HG03175 (cell line): ENCODE data around the gene PDCD6IP.
"Not testable (repeated sequence)": the region's sequence is repeated elsewhere in the genome, so short reads cannot be mapped to it uniquely, and the experiment has no call there.

Source experiments
- ATAC-seq: cut with Tn5 transposase; IDR thresholded peaks from one replicate; pipeline ENCODE4 v1.9.1; 2021; ENCODE audit warnings: mild to moderate bottlenecking, moderate library complexity; ENCODE audit not compliant: unreplicated experiment

PDCD6IP gene

DNA sequence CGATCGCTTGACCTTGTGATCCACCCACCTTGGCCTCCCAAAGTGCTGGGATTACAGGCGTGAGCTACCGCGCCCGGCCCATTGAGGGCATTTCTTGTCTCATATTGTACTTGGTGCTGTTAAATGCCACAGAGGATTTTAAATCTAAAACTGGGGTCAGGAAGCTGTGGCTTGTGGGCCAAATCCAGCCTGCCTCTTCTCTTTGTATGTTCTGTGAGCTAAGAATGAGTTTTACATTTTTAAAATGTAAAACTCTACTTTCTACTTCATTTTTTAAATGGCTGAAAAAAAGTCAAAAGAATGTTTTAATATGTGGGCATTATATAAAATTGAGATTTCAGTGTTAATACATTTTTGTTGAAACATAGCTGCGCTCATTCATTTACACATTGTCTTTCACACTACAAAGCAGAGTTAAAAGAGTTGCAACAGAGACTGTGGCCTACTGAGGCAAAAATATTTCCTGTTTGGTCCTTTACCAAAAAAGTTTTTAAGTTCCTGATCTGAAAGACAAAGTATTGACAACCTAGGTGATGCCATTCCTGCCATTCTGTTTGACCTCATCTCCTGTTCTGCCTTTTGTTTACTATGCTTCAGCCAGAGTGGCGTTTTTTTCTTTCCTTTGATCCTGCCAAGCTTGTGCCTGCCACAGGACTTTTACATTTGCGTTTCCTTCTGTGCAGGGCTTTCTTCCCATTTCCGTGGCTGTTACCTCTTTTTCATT is 50.4 kb downstream of the PDCD6IP start:
- no peak for ATAC-seq

DNA sequence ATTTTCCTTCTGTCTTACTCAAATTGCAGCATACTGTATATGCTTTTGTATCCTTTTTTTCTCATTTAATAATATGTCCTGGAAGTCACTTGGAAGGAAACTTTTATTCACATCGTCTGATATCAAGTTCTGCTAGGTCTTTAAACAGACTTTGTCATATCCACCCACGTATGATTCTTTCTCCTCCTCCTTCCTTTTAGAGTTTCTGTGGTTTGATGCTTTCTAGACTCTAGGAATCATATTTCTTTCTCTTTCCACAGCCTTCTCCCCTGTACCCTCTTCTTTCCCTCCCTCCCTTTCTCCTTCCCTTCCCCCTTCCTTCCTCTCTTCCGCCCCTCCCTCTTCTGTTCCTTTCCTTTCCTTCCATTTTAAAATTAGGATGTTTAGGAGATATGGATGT is 52.2 kb downstream of the PDCD6IP start:
- not testable (repeated sequence) for ATAC-seq

DNA sequence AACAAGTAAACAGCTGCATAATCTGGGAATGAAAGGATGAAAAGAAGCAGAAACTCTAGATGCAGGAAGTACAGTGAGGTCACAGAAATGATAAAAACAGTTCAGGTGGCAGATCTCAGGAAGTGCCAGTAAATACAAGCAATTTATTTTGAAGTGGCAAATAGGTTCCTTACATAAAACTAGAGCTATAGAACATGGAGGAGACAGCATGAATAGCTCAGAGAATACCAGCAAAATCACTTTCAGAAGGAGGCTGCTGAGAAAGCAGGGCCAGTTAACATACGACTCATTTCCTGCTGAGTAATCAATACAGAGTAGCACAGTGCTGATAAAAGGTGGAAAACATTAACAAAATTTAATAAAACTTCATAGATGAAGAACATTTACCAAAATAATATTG is 57.0 kb downstream of the PDCD6IP start:
- ATAC-seq, result not testable (repeated sequence)

DNA sequence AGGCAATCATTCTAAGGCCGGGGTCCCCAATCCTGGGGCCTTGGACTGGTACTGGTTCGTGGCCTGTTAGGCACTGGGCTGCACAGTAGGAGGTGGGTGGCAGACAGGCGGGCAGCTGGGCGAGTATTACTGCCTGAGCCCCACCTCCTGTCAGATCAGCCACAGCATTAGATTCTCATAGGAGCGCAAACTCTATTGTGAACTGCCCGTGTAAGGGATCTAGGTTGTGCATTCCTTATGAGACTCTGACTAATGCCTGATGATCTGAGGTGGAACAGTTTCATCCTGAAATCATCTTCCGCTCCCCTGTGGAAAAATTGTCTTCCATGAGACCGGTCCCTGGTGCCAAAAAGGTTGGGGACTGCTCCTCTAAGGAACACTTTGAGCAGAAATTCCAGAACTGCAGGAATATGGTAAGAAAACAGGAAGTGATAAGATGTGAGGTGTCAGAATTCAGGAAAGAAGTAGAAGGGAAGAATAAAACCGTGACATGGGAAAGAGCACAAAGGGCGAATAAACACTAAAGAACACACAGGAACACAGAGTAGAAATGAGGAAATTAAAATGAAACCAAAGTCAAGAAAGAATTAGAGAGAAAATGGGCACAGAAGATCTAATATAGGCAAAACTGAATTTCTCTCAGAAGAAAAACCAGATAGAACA is 57.6 kb downstream of the PDCD6IP start:
- no peak for ATAC-seq

DNA sequence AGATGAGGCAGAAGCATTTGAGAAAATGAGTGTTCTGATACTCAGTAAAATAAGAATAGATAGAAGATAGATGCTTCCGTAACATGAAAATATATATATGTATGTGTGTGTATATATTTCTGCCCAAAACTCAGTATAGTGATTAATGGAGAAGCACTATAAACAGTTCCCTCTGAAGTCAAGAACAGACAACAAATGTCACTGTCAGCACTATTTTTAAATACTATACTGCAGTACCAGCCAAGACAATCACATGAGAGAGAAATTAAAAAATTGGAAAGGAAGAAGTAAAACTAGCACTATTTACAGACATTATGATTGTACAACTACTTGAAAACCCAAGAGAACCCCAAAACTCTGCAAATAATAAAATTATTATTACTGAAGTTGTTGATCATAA is 59.3 kb downstream of the PDCD6IP start:
- ATAC-seq, result not testable (repeated sequence)

DNA sequence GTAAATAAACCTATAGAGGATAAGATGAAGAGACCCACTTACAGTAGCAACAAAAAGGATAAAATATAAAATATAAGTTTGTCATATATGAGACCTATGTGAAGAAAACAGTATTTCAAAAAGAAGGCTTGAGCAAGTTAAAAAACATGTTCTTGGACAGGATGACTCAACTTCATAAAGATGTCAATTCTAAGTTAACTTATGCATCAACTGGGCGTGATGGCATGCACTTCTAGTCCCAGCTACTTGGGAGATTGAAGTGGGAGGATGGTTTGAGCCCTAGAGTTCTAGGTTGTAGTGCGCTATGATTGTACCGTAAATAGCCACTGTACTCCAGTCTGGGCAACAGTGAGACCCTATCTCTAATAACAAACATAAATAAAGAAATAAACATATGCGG is 59.7 kb downstream of the PDCD6IP start:
- no peak for ATAC-seq

DNA sequence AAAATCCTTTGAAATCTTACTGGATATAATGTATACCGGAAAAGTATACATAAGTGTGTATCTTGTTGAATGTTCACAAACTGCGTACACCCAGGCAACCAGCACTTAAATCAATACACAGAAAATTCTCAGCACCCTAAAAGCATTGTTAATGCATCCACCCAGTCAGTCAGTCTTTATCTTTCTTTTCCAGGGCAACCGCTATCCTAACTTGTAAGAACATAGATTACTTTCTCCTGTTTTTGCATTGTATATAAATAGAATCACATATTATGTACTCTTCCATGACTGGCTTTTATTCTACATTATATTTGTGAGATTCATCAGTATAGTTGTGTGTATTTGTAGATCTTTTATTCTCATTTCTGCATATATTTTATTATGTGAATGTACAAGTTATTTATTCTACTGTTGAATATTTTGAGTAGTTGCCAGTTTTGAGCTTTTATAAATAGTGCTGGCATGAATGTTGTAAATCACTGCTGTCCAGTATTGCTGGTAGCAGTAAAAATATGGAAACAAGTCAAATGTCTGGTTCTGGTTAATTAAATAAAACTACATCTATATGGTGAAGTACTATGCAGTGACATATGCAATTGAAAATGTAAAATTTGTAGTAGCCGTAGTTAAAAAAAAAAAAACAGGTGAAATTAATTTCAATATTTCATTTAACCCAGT is 62.1 kb downstream of the PDCD6IP start:
- ATAC-seq, result no peak

DNA sequence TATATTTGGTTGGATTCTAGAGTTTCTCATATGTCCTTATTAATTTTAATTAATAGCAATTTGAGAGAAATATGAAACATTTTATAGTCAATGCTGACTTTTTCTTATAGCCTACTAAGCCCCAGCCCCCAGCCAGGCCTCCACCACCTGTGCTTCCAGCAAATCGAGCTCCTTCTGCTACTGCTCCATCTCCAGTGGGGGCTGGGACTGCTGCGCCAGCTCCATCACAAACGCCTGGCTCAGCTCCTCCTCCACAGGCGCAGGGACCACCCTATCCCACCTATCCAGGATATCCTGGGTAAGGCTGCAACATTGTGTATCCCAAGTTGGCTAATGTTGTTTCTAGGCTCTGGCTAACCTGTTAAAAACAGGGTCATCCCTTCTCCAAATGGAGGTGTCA is 66.7 kb downstream of the PDCD6IP start:
- no peak for ATAC-seq

DNA sequence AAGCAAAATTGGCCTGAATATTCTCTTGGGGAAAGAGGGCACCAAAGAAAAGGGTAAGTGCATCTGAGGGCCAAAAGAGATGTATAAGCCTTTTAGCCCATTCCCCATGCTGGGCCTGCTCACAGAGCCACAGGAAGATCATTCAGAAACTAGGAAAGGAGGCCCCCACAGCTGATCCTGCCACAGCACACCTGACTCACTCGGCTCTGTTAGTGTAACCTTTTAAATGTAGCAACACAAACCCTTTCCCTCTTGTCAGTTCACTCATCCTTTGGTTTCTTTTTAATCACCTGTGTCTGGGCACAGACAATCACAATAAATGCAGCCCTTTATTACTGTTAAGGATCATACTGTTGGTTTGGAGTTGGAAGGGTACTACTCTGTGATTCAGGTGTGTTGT is 69.9 kb downstream of the PDCD6IP start:
- ATAC-seq, result no peak

DNA sequence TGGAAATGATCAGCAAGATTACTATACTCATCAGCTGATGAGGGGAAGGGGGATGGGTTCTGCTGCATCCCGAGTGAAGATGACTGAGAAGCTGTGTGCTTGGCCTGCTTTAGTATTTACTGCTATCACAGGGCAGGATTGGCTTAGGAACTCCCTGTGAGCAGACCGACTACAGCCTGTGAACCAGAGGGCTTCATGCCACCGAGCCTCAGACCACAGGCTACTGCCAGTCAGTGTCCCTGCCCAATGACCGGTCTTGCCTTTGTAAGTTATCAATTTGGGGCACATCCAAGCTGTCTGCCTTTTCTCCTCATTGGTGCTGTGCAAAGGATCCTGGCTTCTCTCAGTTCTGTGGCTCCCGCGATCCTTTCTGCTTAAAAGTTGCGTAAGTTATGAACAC is 71.5 kb downstream of the PDCD6IP start:
- ATAC-seq, result no peak

DNA sequence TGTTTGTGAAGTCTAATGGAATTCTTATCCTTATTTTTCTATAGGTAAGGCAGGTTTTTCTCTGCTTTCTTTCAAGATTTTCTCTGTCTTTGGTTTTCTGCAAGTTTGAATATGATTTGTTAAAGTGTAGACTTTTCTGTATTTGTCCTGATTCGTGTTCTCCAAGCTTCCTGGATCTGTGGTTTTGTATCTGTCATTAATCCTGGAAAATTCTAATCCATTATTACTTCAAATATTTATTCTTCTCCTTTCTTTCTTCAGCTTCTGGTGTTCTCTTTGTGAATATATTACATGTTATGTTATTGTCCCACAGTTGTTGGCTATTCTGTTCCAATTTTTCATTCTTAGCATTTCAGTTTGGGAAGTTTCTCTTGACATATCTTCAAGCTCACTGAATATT is 76.4 kb downstream of the PDCD6IP start:
- no peak for ATAC-seq

DNA sequence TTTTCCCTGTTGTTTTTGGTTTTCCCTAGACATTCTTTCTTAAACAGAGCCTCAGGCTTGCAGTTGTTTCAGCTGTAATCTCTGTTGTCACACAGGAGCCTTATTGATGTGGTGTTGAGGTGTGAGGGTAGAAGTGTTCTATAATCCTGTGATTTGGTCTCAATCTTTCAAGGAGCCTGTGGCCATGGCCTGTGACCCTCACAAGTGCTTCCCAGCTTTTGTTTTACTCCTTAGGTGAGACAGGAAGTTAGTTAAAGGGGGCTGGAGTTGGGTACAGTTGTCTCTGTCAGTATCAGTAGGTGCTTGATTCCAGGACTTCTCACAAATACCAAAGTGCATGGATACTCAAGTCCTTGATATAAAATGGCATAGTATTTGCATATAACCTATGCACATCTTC is 77.2 kb downstream of the PDCD6IP start:
- ATAC-seq, result no peak

DNA sequence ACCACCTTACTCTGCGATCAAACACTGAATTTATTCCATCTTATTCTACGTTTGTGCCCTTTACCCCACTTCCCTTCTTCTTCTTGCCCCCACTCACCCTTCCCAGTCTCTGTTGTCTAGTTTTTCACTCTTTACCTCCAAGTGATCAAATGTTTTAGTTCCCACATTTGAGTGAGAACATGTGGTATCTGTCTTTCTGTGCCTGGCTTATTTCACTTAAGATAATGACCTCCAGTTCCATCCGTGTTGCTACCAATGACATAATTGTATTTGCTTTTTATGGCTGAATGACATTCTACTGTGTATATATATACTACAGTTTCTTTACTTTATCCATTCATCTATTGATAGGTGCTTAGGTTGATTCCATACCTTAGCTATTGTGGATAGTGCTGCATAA is 78.8 kb downstream of the PDCD6IP start:
- no peak for ATAC-seq

DNA sequence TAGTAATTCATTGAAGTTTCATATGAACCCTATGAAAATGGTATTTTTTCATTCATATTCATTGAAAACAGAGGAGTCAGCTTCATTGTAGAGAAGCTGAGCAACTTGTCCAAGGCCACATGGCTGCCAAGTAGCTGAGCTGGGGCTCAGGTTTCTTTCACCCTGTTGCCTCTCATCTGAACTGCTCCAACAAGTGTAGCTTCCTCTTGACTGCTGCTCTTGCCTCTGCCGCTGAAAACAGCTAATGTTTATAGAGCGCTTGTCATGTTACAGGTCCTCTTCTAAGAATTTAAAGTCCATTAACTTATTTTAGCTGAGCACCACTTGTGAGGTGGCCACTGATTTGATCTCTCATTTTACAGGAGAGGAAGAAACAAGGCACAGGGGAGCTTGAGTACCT is 81.1 kb downstream of the PDCD6IP start:
- ATAC-seq, result no peak

DNA sequence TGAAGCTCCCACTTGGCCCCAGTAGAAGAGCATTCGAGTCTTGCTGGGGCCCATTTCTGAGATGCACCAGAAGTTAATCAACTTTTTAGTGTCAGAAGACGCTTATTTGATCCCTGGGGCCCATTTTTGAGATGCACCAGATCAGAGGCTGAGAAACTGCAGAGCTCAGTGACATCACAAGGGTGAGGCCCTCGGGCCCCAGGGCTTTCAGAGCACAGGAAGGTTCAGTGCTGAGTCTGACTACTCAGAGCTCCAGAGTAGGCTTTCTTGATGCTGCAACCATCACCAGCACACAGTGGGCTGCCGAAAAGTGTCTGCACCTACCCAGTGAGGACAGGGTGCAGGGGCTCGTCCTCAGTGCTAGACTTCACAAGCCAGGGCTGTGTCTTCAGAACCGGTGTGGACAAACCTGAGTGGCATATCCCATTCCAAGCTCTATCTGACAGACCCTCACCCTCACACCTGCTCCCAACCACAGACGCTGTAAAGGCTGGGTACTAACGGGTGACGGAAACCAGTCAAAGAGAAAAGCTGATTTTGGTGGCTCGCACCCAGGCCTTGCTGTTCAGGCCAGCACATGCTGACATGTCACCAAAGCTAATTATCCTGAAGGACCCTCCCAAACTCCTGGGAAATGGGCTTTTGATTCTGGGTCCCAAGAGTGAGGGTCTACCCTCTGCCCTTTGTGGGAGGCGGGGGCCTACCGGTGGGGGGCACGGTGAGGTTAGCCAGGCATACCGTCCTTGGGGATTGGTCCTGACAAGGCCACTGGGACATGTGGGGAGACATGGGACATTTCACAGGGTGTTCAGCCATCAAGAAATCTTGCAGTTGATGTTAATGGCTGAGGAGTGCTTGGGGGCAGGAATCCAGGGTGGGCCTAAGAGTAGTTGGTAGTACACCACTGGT is 83.0 kb downstream of the PDCD6IP start:
- no peak for ATAC-seq

DNA sequence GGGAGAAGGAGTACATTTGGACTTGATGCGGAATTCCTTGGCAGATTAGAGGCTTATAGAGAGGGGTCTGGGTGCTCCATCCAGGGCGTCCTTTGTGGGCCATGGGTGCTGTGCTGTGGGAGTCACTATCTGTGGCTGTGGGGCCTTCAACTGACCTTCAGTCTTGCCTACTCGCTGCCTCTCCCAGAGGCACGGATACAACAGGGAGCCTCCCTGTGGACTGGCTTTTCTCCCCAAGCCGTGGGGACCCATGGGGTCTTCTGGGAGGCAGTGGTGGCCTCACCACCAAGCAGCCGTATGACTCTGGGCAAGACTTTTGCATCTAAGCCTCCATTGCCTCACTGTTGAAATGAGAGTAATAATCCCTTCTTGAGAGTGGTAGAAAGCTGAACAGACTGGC is 83.9 kb downstream of the PDCD6IP start:
- ATAC-seq, result no peak

DNA sequence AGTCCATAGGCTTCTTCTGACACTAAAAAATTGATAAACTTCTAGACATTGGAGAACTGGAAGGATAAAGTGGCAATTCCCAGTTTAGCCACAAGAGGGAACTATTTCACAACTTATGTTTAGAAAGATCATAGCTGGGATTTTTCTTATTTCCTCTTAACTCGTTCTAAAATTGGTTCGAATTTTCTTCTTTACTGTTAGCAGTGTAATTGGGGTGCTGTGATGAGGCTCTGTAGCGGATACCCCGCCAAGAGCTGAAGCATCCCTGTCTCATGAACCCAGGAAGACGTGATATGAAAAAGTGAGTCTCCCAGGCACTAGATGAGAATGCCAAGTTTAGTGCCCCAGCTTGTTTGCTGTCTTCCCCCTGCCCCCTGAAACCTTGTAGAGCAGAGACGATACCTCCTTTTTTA is 85.1 kb downstream of the PDCD6IP start:
- ATAC-seq, result peak; percentile 37

DNA sequence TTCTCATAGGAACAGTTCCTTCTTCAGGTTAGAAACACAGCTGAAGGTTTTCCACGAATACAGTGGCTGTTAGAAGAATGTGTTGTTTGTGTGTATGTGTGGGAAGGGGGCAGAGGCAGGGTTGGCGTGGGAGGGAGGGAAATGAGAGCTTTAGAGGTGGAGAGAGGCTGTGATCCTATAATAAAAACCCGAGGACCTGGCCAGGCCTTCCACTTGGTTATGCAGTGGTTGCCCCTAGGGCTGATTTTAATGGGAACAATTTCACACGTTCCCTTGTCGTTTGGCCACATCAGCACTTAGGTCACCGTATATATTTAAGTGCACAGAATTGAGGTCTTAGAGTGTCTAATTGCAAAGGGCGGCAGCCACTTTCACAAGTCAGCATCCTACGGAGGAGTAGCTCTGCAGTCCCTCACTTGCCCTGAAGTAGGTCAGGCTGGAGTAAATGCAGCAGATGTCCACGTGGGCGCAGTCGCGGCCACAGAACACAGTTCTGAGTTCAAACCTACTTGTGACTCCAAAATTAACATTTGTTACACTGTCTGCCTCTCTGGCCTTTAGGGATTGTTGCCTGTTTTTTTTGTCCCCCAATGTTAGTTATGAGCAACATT is 85.6 kb downstream of the PDCD6IP start:
- no peak for ATAC-seq

DNA sequence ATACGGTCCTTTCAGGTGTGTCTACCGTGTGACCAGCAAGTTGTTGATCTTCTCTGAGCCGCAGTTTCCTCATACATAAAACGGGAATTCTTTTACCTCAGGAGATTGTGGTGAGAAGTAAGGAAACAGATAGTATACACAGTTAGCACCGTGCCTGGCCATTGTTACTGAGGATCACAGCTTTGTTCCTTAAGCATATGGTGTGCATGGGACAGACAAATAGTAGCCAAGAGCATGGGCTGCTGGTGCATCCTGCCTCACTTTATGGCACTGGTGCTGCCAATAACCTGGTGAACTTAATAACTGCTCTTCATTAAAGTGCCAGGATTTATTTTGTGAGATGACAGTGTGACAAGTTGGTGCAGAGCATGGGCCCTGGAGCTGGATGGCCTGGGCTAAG is 86.3 kb downstream of the PDCD6IP start:
- ATAC-seq, result no peak

DNA sequence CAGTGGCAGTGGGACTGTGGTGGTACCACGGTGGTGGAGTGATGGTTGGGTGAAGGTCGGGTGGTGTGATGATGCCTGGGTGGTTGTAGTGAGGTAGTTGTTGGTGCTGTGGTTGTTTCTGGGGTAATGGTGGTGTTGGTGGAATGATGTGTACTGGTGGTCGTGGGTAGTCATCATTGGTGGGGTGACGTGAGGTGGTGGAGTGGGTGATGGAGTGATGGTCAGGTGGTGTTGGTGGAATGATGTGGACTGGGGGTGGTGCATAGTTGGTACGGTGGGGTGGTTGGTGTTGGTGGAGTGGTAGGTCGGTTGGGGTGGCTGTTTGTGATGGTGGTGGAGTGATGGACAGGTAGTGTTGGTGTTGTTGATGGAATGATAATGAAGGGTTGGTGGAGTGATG is 87.1 kb downstream of the PDCD6IP start:
- ATAC-seq, result no peak

DNA sequence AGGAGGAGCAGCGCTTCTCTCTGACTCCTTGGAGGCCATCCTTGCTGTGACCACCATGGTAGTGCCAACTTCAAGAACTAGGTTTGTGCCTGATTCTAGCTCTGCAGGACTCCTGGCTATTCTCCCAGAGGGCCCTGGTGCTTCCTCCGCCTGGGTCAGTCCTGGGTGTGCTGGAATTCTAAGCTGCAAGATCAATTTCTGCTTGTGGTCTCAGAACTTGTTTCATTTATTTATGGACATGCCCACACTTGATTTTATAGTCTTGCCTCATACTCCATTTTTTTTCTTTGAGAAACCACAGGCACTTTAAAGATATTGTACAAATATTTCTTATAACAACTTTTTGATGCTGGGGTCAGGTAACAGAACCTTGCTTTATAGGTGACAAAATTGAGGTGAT is 87.6 kb downstream of the PDCD6IP start:
- no peak for ATAC-seq
